Germinal center (tissue), 1 donor: ENCODE measurements around the gene SNAPC4.
A peak's percentile ranks its signal among the peaks of the same experiment; 100 is the strongest.

Experiments used
- DNase-seq: peaks from one replicate; pipeline ENCODE4 v3.0.0; 2012; ENCODE audit warnings: mixed read lengths, low spot score

The SNAPC4 gene

DNA sequence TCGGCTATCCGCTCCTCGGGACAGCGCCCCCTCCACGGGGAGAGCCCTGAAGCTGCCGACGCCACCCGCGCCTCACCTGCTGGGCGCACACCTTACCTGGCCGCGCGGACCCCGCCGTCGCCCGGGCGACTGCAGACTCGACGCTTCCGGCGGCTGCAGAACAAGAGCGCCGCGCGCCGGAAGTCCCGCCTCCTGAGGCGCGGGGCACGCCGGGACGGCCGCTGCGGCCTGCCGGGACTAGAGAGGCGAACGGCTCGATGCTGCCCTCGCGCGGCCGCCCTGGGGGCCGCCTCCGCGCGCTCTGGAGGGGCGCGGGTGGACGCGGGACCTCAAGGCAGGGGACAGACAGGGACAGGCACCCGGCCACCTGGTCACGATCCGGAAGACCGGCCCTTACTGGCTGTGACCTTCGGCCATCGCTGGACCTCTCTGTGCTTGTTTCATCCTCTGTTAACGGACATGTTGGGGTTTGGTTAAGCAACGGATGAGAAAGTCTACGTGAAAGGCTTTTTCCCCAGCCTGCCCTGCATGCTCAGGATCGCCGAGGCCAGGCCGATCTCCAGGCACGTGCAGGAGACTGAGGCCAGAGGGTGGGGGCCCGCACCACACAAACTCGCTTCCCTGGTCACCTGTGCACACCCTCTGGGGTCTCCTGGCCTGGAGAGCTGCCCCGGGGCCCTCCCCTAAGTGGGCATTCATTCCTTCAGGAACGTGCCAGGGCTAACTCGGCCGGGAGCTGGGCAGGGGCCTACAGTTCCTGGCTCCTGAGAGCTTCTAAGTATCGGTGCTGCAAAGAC is at the start of gene SNAPC4:
Gene SNAPC4 (minus strand): TSS at position 133 of the 797 bp plus-strand sequence. CDS start 1,742 bp downstream, outside the sequence.
- peak; percentile 92 for DNase-seq

- DNase-seq, result no peak
Measured at GRCh38 chr9:136448655-136449054, 48.7 kb upstream of the SNAPC4 start.

- no peak for DNase-seq
Measured at GRCh38 chr9:136447173-136447778, 47.3 kb upstream of the SNAPC4 start.

- DNase-seq, result no peak
Measured at GRCh38 chr9:136445799-136446198, 45.8 kb upstream of the SNAPC4 start.

GRCh38 chr9:136444102-136444501 is 44.1 kb upstream of the SNAPC4 start:
- DNase-seq, result no peak

DNA sequence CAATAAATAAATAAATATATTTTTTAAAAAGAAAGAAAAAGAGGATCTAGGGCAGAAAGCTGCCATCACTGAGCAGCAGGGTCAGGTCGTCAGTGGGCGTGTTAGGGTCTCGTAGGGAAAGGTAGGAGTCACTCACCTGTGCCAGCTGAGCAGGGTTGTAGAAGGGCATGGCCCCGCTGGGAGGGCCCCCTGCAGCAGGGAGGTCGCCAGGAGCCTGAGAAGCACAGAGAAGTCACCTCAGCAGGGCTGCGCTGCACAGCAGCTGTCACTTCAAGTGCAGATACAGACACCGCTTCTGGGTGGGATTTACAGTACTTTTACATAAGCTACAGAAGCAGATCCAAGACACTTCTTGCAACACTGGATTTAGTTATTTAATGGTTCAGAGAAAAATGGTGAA is 43.7 kb upstream of the SNAPC4 start:
- no peak for DNase-seq

DNA sequence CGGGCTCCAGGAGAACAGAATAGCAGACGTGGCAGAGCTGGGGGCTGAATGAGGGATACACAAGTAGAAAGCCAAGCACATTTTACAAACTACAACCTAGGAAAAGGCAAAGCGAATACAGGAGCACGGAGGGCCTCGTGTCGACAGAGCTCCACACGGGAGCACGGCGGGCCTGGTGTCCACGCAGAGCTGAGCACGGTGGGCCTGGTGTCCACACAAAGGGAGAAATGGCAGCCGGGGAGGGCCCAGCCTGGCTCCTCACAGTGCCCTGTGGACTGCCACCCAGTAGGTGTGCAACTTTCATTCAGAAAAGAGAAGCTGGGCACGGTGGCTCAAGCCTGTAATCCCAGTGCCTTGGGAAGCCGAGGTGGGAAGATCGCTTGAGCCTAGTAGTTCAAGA is 43.1 kb upstream of the SNAPC4 start:
- no peak for DNase-seq

DNA sequence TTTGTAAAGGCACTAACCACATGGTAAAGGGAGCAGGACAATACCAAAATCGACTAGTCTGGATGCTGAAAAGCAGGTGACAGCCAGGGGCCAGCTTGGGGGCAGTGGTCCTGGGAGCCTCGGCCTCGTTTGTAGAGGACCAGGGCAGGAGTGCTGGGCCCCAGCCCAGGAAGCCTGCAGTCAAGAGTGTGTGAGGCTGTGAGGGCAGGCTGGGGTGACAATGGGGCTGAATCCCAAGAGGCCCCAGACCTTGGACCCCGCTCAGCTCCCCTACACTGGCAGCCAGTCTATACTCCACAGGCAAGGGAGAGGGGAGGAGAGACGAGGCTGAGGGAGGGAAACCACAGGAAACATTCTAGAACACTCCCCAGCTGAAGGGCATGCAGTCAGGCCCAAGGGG is 42.3 kb upstream of the SNAPC4 start:
- no peak for DNase-seq

GRCh38 chr9:136441681-136442245 is 41.8 kb upstream of the SNAPC4 start:
- DNase-seq, result no peak

GRCh38 chr9:136441191-136441680 is 41.3 kb upstream of the SNAPC4 start:
- no peak for DNase-seq

DNA sequence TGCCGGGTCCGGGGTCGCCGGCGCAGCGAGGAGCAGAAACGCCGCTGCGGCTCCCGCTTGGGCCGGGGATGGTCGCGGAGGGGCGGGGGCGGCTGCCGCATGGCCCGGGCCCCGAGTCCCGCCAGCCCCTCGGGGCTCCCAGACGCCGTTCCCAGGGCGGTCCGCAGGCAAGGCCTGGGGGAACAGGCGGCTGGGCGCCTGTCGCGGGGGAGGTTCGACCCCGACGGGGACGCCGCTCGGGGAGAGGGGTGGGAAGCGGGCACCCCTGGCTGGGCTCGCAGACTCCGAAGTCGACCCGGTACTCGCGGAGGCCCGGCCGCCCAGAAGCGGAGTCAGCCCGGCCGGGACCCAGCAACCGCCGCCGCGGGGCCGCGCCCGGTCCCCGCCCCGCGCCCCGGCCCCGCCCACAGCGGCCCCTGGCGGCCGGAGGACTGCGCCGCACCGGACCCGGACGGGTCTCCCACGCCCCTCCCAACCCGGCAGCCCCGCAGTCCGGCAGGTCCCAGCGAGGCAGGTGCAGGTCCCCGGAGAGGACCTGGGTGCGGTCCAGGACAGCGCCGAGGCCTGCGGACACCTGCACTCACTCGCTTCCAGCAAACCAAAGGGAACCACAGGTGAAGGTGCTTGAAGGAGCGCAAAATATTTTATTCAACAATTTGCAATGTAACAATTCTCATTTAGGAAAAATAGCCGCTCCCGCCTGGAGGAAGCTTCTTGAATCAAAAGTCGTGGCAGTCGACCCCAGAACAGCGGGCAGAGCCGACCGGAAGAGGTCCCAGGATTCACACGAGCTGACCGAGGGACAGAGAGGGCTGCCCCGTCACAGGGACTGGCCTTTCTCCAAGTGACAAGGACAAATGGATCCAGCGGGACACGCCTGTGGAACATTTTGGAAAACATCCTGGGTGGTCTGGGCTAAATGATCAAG is 39.8 kb upstream of the SNAPC4 start, which contains the start of gene INPP5E:
Gene INPP5E (minus strand): TSS at position 365 of the 928 bp plus-strand sequence. CDS start 426 bp downstream, outside the sequence.
- peak; percentile 93 for DNase-seq

DNA sequence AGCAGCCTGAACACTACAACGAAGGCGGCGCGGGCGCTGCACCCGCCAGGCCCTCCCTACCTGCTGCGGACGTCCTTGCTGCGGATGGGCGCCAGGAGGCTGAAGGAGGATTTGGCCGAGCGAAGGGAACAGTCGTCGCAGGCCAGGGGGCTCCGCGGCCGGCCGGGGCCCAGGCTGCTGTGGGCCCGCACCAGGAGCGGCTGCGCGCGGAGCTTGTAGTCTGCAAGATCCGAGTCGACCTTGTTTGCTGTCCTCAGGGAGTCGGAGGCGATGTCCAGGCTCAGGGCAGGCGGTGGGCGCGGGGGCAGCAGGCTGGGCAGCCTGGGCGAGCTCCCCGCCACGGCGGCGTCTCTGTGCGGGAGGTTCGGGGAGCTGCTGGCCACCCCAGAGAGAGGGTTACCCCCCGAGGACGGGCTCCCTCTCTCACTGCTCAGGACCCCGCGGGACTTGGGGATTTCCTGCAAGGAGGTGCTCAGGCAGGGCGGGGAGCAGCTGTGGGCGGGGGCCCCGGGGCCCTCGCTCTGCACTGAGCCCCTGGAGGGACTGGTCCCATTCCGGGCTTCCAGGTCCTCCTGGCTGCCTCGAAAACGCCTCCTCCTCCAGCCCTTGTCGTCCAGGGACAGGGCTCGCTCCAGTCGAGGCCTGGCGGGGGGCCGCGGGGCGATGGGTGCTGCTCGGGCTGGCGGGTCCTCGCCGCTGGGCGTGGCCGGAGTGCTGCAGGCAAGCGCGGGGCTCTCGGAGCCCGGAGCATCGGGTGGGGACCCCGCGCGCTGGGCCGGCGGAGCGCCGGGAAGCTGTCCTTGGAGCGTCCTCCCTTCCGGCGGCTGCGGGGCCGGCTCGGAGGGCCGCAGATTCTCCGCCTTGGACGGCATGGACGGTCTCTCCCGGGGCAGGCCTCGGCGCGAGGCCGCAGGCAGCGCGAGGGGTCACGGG is 38.8 kb upstream of the SNAPC4 start:
- DNase-seq, result peak; percentile 73

GRCh38 chr9:136437839-136438547 is 38.0 kb upstream of the SNAPC4 start:
- DNase-seq, result no peak

DNA sequence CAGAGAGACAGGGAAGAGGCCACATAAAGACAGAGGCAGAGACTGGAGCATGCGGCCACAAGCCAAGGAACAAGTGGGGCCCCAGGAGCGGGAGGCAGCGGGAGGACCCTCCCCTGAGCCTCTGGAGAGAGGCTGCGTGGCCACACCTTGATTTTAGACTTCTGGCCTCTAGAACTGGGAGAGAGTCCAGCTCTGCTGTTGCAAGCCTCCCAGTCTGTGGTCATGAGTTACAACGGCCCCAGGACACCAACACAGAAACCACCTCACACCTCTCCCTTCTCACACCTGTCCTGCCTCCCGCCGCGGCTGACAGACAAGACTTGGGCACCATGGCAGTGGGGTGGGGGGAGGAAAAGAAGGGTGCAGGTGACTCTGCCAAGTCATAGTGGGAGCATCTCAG is 37.5 kb upstream of the SNAPC4 start:
- DNase-seq, result no peak

DNA sequence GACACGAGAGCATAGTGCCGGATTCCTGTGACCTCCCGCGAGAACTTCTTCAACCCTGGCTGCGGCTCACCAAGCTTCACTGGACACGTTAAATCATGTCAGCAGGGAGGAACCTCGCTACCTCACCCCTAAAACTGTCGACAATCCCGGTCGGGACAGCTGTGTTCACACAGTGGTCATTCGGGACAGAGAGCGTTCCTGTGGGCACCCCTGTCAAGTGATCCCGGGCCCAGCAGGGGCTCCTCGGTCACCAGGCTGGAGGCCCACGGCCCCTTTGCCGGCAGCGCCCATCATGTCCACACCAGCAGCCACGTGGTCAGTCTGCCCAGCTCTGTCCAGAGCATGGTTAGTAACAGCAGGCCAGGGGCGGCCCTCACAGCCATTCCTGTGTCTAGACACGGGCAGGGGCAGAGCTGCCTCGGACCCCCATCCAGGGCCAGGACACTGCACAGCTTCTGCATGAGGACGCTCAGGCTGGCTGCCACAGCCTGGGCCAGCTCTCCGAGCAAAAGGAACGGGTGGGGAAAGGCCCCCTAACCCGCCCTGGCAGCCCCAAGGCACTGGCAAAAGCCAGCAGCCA is 36.2 kb upstream of the SNAPC4 start:
- no peak for DNase-seq

- DNase-seq, result no peak
Measured at GRCh38 chr9:136434580-136435169, 34.7 kb upstream of the SNAPC4 start.

DNA sequence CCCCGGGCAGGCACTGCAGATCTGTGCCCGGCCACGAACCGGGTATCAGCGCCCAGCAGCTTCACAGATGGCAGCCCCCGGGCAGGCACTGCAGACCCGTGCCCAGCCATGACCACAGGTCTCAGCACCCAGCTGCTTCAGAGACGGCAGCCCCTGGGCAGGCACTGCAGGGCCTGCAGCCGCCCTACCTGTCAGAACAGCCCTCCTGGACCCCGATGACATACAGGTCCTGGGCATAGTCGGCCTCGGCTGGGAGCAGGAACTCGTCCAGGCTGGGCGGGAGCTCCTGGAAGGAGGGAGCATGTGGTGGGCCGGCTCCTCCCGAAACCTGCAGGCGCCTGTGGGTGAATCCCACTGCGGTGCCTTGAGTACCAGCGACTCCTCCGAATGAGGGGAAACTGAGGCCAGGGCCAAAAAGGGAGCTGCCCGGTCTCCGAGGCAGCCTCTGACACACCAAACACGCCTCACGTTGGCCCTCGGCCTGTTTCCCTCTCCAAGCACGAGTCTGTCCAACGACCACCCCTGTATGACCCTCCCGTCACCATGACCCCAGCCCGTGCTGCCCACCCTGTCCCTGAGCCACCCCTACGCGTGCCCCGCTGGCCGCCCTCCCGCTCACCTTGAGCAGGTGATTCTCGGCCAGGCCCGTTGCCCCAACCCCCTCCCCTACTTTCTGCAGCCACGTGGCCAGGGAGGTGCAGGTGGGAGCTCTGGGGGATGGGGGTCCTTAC is 34.0 kb upstream of the SNAPC4 start:
- DNase-seq, result no peak

- DNase-seq, result no peak
Measured at GRCh38 chr9:136433043-136433715, 33.2 kb upstream of the SNAPC4 start.
